ENCODE results near the gene ATG12. TPM values are rescaled to one million over a fixed set of nuclear protein-coding genes. Genes with fewer than 3 reads are reported as not detected.
"Not testable (repeated sequence)": the region's sequence is repeated elsewhere in the genome, so short reads cannot be mapped to it uniquely, and the experiment has no call there.

ATG12 gene
- total and polyA plus RNA-seq, 10 donors = 30.6 to 90.4 (median 49.6) TPM

DNA sequence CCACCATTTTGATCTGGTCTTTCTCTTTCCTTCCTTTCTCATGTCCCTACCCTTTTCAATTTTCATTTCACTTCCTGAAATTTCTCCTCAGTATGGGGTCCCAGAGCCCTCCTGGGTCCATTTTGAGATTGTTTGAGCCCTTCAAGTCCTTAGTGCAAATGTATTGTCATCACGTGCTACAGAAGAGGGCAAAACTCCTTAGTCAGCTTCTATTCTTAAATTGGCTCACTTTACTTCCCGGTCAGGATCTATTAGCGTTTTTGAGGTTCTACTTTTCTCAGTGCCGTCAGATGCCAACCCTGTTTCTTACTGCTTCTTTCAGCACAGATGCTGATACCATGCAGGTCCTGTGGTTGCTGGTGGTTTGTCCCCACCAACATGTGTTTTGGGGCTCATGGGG is 5.9 kb downstream of the ATG12 start:
- no peak overlapping the region for H3K27ac ChIP-seq
- no peak for DNase-seq
- H3K4me3 ChIP-seq = no peak overlapping the region
- intact Hi-C loops (cut with DNase I; ENCODE audit: low total_unique reads) = loop anchor here (10.0 kb wide), 1 partner anchor 521 kb away; no protein-coding TSS in a partner anchor
- WGBS, 5 donors = 84 to 95% (median 89%) methylated on average over 4 of the region's 4 CpGs
- H3K27me3 ChIP-seq (replicated peaks in 1 of 7) = no peaks in the 10 kb centered on the region
- no peaks in the 10 kb centered on the region for H3K9me3 ChIP-seq
- peaks cover 23 to 50% (median 33%) of the 10 kb centered on the region in 6 donors for H3K4me1 ChIP-seq
- no peak for TF ChIP-seq POLR2AphosphoS5 (IDR thresholded peaks at IDR 0.05)
- no peak for TF ChIP-seq POLR2A (IDR thresholded peaks at IDR 0.05)
- TF ChIP-seq, protein P1, sequence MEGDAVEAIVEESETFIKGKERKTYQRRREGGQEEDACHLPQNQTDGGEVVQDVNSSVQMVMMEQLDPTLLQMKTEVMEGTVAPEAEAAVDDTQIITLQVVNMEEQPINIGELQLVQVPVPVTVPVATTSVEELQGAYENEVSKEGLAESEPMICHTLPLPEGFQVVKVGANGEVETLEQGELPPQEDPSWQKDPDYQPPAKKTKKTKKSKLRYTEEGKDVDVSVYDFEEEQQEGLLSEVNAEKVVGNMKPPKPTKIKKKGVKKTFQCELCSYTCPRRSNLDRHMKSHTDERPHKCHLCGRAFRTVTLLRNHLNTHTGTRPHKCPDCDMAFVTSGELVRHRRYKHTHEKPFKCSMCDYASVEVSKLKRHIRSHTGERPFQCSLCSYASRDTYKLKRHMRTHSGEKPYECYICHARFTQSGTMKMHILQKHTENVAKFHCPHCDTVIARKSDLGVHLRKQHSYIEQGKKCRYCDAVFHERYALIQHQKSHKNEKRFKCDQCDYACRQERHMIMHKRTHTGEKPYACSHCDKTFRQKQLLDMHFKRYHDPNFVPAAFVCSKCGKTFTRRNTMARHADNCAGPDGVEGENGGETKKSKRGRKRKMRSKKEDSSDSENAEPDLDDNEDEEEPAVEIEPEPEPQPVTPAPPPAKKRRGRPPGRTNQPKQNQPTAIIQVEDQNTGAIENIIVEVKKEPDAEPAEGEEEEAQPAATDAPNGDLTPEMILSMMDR (IDR thresholded peaks at IDR 0.05 in 8 of 11, conservative IDR thresholded peaks at IDR 0.05 in 3 of 11) = no peak
- peaks cover 6 to 81% (median 62%) of the 10 kb centered on the region in 6 donors for H3K36me3 ChIP-seq

DNA sequence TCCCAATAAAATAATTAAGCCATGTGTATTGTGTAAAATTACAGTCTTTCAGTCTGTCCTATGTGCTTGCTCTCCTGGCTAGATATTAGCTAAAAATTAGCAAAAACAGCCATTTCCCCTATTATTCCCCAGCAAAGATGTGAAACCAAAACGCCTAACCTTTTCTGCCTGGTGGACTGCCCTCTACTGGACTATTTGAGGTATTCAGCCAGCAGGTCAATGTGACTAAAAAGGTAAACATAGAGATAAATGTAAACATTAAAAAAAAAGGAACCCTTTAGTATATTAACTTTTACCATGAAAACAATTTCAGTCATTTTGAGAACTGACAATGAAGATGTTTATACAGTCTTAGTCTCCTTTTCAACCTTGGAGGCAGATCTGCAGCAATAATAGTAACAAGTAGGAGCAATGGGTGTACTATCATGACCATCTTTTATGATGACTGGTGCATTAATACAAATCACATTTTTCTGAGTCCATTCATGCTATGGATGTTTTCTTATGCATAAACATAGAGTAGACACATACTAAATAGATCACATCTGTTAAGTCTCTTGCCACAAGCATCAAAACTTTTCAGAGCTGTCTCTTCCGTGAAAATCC is 10.1 kb downstream of the ATG12 start:
- DNase-seq = no peak
- no peak for TF ChIP-seq POLR2A (IDR thresholded peaks at IDR 0.05)
- no peak for TF ChIP-seq POLR2AphosphoS5 (IDR thresholded peaks at IDR 0.05)
- TF ChIP-seq, protein P1 (IDR thresholded peaks at IDR 0.05 in 8 of 11, conservative IDR thresholded peaks at IDR 0.05 in 3 of 11) = peak; percentile 37 to 79 (median 67)
- whole genome bisulfite sequencing, 5 donors = 46 to 54% (median 52%) methylated on average over 2 of the region's 2 CpGs

DNA sequence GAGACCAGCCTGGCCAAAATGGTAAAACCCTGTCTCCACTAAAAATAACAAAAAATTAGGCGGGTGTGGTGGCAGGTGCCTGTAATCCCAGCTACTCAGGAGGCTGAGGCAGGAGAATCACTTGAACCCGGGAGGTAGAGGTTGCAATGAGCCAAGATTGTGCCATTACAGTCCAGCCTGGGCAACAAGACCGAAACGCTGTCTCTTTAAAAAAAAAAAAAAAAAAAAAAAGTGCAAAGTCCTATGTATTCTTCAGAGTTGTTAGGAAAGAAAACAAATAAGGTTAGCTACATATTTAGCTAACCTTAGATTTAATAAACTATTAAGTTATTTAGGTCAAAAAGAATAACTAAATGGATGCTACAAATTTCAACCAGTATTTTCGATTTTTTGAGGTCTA is 11.5 kb downstream of the ATG12 start:
- Histone ChIP-seq H3K36me3 (peaks cover 6 to 76% (median 57%) of the 10 kb centered on the region in 6 donors), H3K27me3 (replicated peaks in 1 of 7) (no peaks in the 10 kb centered on the region)
- intact Hi-C loops (cut with DNase I; ENCODE audit: low total_unique reads) = loop anchor here (5.0 to 10.0 kb wide), 2 partner anchors 198 to 515 kb away; no protein-coding TSS in a partner anchor

More for the DNA sequence above, 10.1 kb downstream of the ATG12 start:
- Histone ChIP-seq H3K4me1 (peaks cover 0 to 14% (median under 1%) of the 10 kb centered on the region in 6 donors), H3K9me3 (no peaks in the 10 kb centered on the region), H3K36me3 (peaks cover 6 to 90% (median 70%) of the 10 kb centered on the region in 6 donors), H3K27me3 (replicated peaks in 1 of 7) (no peaks in the 10 kb centered on the region), H3K4me3 (no peak overlapping the region), H3K27ac (no peak overlapping the region)
- intact Hi-C loops (cut with DNase I; ENCODE audit: low total_unique reads) = loop anchor here (5.0 to 10.0 kb wide), 2 partner anchors 199 to 516 kb away; no protein-coding TSS in a partner anchor

DNA sequence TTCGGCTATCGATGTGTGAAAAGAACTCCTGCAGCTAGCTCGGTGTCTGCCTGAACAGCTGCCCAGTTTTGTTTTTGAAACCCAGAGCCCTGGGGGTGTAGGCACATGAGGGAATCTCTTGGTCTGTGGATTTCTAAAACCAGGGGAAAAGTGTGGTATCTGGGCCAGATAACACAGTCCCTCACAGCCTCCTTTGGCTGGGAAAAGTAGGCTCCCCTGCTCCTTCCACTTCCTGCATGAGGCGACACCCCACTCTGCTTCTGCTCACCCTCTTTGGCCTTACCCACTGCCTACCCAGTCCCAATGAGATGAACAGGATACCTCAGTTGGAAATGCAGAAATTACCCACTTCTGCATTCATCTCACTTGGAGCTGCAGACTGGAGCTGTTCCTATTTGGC is 15.4 kb downstream of the ATG12 start:
- no peak overlapping the region for H3K4me3 ChIP-seq
- H3K27me3 ChIP-seq (replicated peaks in 1 of 7) = peaks cover 0 to 5% (median 0%) of the 10 kb centered on the region in 7 donors
- no peak overlapping the region for H3K27ac ChIP-seq
- 94 to 99% (median 96%) methylated on average over 4 of the region's 4 CpGs for WGBS, 5 donors
- intact Hi-C loops (cut with DNase I; ENCODE audit: low total_unique reads) = no loop called here
- TF ChIP-seq POLR2AphosphoS5 (IDR thresholded peaks at IDR 0.05) = peak in 1 of 3 donors; percentile 31
- no peak for TF ChIP-seq POLR2A (IDR thresholded peaks at IDR 0.05)
- DNase-seq = no peak
- H3K9me3 ChIP-seq = peaks cover 0 to 21% (median 6%) of the 10 kb centered on the region in 8 donors
- peaks cover 0 to 2% (median 0%) of the 10 kb centered on the region in 6 donors for H3K4me1 ChIP-seq
- peaks cover 0 to 36% (median 25%) of the 10 kb centered on the region in 6 donors for H3K36me3 ChIP-seq

More for the DNA sequence above, 11.5 kb downstream of the ATG12 start:
- H3K9me3 ChIP-seq = peaks cover 0 to 11% (median 3%) of the 10 kb centered on the region in 8 donors
- no peak overlapping the region for H3K4me3 ChIP-seq
- no peak for TF ChIP-seq POLR2AphosphoS5 (IDR thresholded peaks at IDR 0.05)
- TF ChIP-seq POLR2A (IDR thresholded peaks at IDR 0.05) = no peak
- TF ChIP-seq, protein P1 (IDR thresholded peaks at IDR 0.05 in 8 of 11, conservative IDR thresholded peaks at IDR 0.05 in 3 of 11) = no peak
- 86 to 99% (median 97%) methylated on average over 5 of the region's 5 CpGs for WGBS, 5 donors
- H3K27ac ChIP-seq = no peak overlapping the region
- H3K4me1 ChIP-seq = peaks cover 0 to 8% (median 0%) of the 10 kb centered on the region in 6 donors
- no peak for DNase-seq

DNA sequence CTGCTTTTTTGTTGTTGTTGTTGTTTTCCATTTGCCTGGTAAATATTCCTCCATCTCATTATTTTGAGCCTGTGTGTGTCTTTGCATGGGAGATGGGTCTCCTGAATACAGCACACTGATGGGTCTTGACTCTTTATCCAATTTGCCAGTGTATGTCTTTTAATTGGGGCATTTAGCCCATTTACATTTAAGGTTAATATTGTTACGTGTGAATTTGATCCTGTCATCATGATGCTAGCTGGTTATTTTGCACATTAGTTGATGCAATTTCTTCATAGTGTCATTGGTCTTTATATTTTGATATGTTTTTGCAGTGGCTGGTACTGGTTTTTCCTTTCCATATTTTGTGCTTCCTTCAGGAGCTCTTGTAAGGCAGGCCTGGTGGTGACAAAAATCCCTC is 16.4 kb downstream of the ATG12 start:
- H3K27ac ChIP-seq; H3K4me3 ChIP-seq; H3K4me1 ChIP-seq; intact Hi-C loops (cut with DNase I; ENCODE audit: low total_unique reads); DNase-seq: not testable (repeated sequence)
- Histone ChIP-seq H3K27me3 (replicated peaks in 1 of 7) (peaks cover 0 to 10% (median 0%) of the 10 kb centered on the region in 7 donors), H3K36me3 (peaks cover 0 to 27% (median 17%) of the 10 kb centered on the region in 6 donors), H3K9me3 (peaks cover 0 to 21% (median 6%) of the 10 kb centered on the region in 8 donors)
- WGBS, 5 donors = 90 to 100% (median 97%) methylated on average over 1 of the region's 1 CpG

All from spleen (tissue), 11 donors.